A549 (cell line): ENCODE measurements around the gene FBXL13. TPM values are rescaled to one million over a fixed set of nuclear protein-coding genes. Genes with fewer than 3 reads are reported as not detected.

Source experiments
- ATAC-seq, 2 experiments: fragments of 200-7000 bp in 1 of 2; fragments of >200 bp in 1 of 2; cut with Nextera tagmentation in 1 of 2; cut with Tn5 transposase in 1 of 2; 3 replicates each; pipeline versions ENCODE4 v1.8.0 to v1.9.1; 2018 to 2020; ENCODE audit warnings: mild to moderate bottlenecking in 1 of 2, moderate library complexity in 1 of 2
- CTCF ChIA-PET: fragments of 300-600 bp; sonication (Branson Sonifier 250); formaldehyde crosslinking; extraction: SDS; loops from one replicate; lab custom pipeline; 2021; ENCODE audit warnings: antibody characterized with exemption, inconsistent platforms; lab: Yijun Ruan, JAX
- POLR2A ChIA-PET: fragments of 350-600 bp; formaldehyde crosslinking; extraction: SDS; loops from one replicate; lab custom pipeline; 2021; ENCODE audit warnings: antibody characterized with exemption, inconsistent platforms; lab: Yijun Ruan, JAX
- DNase-seq, 2 experiments: peaks; one replicate each; pipeline versions ENCODE4 v3.0.0 to v3.0.0-alpha.2; 2011 to 2016; ENCODE audit warnings: low read depth in 1 of 2, low spot score in 1 of 2
- FAIRE-seq: peaks from 2 replicates; lab custom pipeline; 2011; peaks lifted over from hg19 to GRCh38; lab: Jason Lieb, UNC
- H3K27ac ChIP-seq, 2 experiments: fragments of >200 bp; sonication (Bioruptor Twin); formaldehyde crosslinking; 3 replicates each; pipeline ENCODE4 v1.5.1; 2016 to 2017
- H3K4me1 ChIP-seq: fragments of >200 bp; sonication (Bioruptor Twin); formaldehyde crosslinking; 3 replicates; pipeline ENCODE4 v1.6.1; 2016
- H3K4me2 ChIP-seq: fragments of >200 bp; sonication (Bioruptor Twin); formaldehyde crosslinking; 3 replicates; pipeline ENCODE4 v1.6.1; 2016
- H3K4me3 ChIP-seq: fragments of >200 bp; sonication (Bioruptor Twin); formaldehyde crosslinking; 3 replicates; pipeline ENCODE4 v1.5.1; 2016
- H3K9me3 ChIP-seq: fragments of >200 bp; sonication (Bioruptor Twin); formaldehyde crosslinking; 3 replicates; pipeline ENCODE4 v1.6.1; 2016
- ATOH8 ChIP-seq: fragments of 250-450 bp; sonication (Bioruptor Pico); IDR thresholded peaks from 2 replicates; pipeline ENCODE4 v1.5.0; 2020; ENCODE audit warnings: low read depth, mild to moderate bottlenecking, moderate library complexity
- BHLHE40 ChIP-seq: IDR thresholded peaks from 2 replicates; pipeline ENCODE4 v1.6.1; 2012; ENCODE audit warnings: low read depth, low read length, inconsistent platforms
- CBX8 ChIP-seq: fragments of 200-600 bp; sonication (generic); IDR thresholded peaks from 2 replicates; pipeline ENCODE4 v1.6.1; 2016
- CHD4 ChIP-seq: fragments of 200-600 bp; sonication (generic); IDR thresholded peaks from 2 replicates; pipeline ENCODE4 v1.6.1; 2016; ENCODE audit warnings: antibody characterized with exemption, mild to moderate bottlenecking, borderline replicate concordance
- ELK1 ChIP-seq: fragments of 150-350 bp; IDR thresholded peaks from 2 replicates; pipeline ENCODE4 v1.6.1; 2014; ENCODE audit warnings: low read depth, mild to moderate bottlenecking, low read length
- EP300 ChIP-seq, 2 experiments: fragments of >200 bp; sonication (Bioruptor Twin); formaldehyde crosslinking; IDR thresholded peaks; 2 replicates in 1 of 2; 3 replicates in 1 of 2; pipeline ENCODE4 v1.6.1; 2016 to 2017
- GATA3 ChIP-seq: IDR thresholded peaks from 2 replicates; pipeline ENCODE4 v1.6.1; 2012; ENCODE audit warnings: borderline replicate concordance
- HES2 ChIP-seq: fragments of >200 bp; sonication (Bioruptor Twin); formaldehyde crosslinking; IDR thresholded peaks from 2 replicates; pipeline ENCODE4 v1.6.1; 2016
- HMGXB4 ChIP-seq: fragments of 250-450 bp; sonication (Bioruptor Pico); IDR thresholded peaks from 2 replicates; pipeline ENCODE4 v1.5.0; 2021; ENCODE audit warnings: mild to moderate bottlenecking, moderate library complexity, borderline replicate concordance
- JUN ChIP-seq, 2 experiments: fragments of >200 bp; sonication (Bioruptor Twin); formaldehyde crosslinking; IDR thresholded peaks; 2 replicates in 1 of 2; 3 replicates in 1 of 2; pipeline ENCODE4 v1.6.1; 2016 to 2017
- MAZ ChIP-seq: fragments of 150-350 bp; IDR thresholded peaks from 2 replicates; pipeline ENCODE4 v1.6.1; 2014; ENCODE audit warnings: antibody characterized with exemption, low read depth, low read length, borderline replicate concordance
- MYC ChIP-seq: IDR thresholded peaks from 2 replicates; pipeline ENCODE4 v1.6.1; 2012; ENCODE audit warnings: mild to moderate bottlenecking, inconsistent platforms, low read length, improper control_type of control experiment, borderline replicate concordance
- PHF8 ChIP-seq: fragments of 200-600 bp; sonication (generic); IDR thresholded peaks from 2 replicates; pipeline ENCODE4 v1.6.1; 2016; ENCODE audit warnings: low read depth, mild to moderate bottlenecking, antibody characterized with exemption, moderate library complexity, borderline replicate concordance
- RAD21 ChIP-seq, 2 experiments: fragments of >200 bp in 1 of 2; sonication (Bioruptor Twin) in 1 of 2; formaldehyde crosslinking in 1 of 2; IDR thresholded peaks in 1 of 2; conservative IDR thresholded peaks in 1 of 2; 2 replicates in 1 of 2; 3 replicates in 1 of 2; pipeline ENCODE4 v1.6.1; 2012 to 2018; ENCODE audit warnings: inconsistent platforms in 1 of 2
- RARB ChIP-seq: fragments of 250-450 bp; sonication (Bioruptor Pico); IDR thresholded peaks from 2 replicates; pipeline ENCODE4 v1.8.0; 2021; ENCODE audit warnings: mild to moderate bottlenecking, moderate library complexity
- RFX5 ChIP-seq: fragments of 450-650 bp; IDR thresholded peaks from 2 replicates; pipeline ENCODE4 v1.7.1; 2014; ENCODE audit warnings: antibody characterized with exemption, mild to moderate bottlenecking, moderate library complexity
- SMC3 ChIP-seq: fragments of >200 bp; sonication (Bioruptor Twin); formaldehyde crosslinking; IDR thresholded peaks from 3 replicates; pipeline ENCODE4 v1.6.1; 2018; ENCODE audit warnings: inconsistent platforms
- TFCP2L1 ChIP-seq: fragments of 250-450 bp; sonication (Bioruptor Pico); IDR thresholded peaks from 2 replicates; pipeline ENCODE4 v1.5.0; 2021; ENCODE audit warnings: mild to moderate bottlenecking
- ZC3H11A ChIP-seq: fragments of 450-650 bp; IDR thresholded peaks from 2 replicates; pipeline ENCODE4 v1.6.1; 2014; ENCODE audit warnings: antibody characterized with exemption, mild to moderate bottlenecking
- ZNF302 ChIP-seq: fragments of 250-450 bp; sonication (Bioruptor Pico); IDR thresholded peaks from 2 replicates; pipeline ENCODE4 v1.9.0; 2021; ENCODE audit warnings: inconsistent platforms, mild to moderate bottlenecking, moderate library complexity
- WGBS: methylation state at CpG from one replicate; pipeline ENCODE4 v1.1.6; 2017; ENCODE audit errors: missing lambda C conversion rate; 5-methylcytosine and 5-hydroxymethylcytosine counted together
- polyA plus RNA-seq, 4 experiments: library from polyadenylated mRNA; depleted of rRNA in 3 of 4; stranded (reverse); fragments of >200 nt; fragmentation: RNase III in 1 of 4; extraction: RNeasy Plus Mini Kit Qiagen cat#74134 plus additional on column Dnase treatment in 1 of 4; gene quantifications; 2 replicates in 3 of 4; 3 replicates in 1 of 4; pipeline ENCODE4 v1.2.3, GENCODE V29; 2011 to 2017
- TF ChIP-seq, protein P1 (sequence below): fragments of 450-650 bp; IDR thresholded peaks from 2 replicates; pipeline ENCODE4 v1.6.1; 2014; ENCODE audit warnings: antibody characterized with exemption

Gene FBXL13
- polyA plus RNA-seq, 2 of the 4 experiments (the other 2 are of a cell fraction) = 0.45 to 0.70 TPM

- FAIRE-seq = no peak
- ChIA-PET POLR2A (no interaction called here), CTCF (interaction anchor here (1.9 kb wide), 1 partner anchor 227 kb away, joined by 6 read pairs; no protein-coding TSS in a partner anchor)
- H3K4me3 ChIP-seq = no peak overlapping the region
- no peak for ATAC-seq
- TF ChIP-seq PHF8 = no peak
- TF ChIP-seq RFX5 = no peak
- TF ChIP-seq CBX8 = no peak
- TF ChIP-seq JUN (IDR thresholded peaks at IDR 0.05) = no peak
- TF ChIP-seq TFCP2L1 (CRISPR knock-in tag) = no peak
- TF ChIP-seq BHLHE40 = no peak
- TF ChIP-seq MAZ = no peak
- TF ChIP-seq, protein P1, sequence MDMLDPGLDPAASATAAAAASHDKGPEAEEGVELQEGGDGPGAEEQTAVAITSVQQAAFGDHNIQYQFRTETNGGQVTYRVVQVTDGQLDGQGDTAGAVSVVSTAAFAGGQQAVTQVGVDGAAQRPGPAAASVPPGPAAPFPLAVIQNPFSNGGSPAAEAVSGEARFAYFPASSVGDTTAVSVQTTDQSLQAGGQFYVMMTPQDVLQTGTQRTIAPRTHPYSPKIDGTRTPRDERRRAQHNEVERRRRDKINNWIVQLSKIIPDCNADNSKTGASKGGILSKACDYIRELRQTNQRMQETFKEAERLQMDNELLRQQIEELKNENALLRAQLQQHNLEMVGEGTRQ = no peak
- TF ChIP-seq SMC3 = no peak
- H3K27ac ChIP-seq = 0 out of 6 replicates have a peak overlapping the region, but pooled peaks of 1 of the 2 experiments have one; percentile 44
- H3K4me1 ChIP-seq = peaks cover 28% of the 10 kb centered on the region
- no peak for DNase-seq
- 89% methylated on average over 1 of the region's 1 CpG for WGBS
- no peaks in the 10 kb centered on the region for H3K9me3 ChIP-seq
- H3K4me2 ChIP-seq = peak overlapping the region; percentile 46
Observed at GRCh38 chr7:102834466-102834865, 240.1 kb downstream of the FBXL13 start.

DNA sequence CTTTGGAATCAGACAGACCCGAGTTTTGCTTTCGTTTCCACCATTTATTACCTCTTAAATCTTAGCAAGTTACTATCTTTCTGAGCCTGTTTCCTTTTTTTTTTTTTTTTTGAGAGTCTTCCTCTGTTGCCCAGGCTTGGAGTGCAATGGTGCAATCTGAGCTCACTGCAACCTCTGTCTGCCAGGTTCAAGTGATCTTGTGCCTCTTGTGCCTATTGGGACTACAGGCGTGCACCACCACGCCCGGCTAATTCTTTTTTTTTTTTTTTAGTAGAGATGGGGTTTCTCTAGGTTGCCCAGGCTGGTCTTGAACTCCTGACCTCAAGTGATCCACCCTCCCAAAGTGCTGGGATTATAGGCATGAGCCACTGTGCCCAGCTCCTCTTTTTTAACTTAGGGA is 241.3 kb downstream of the FBXL13 start:
- no peak for DNase-seq
- 95% methylated on average over 5 of the region's 5 CpGs for WGBS
- ChIA-PET POLR2A (no interaction called here), CTCF (interaction anchor here (1.2 to 1.7 kb wide), 2 partner anchors 48 to 229 kb away, joined by 3 to 5 read pairs; no protein-coding TSS in a partner anchor)
- H3K4me2 ChIP-seq = no peak overlapping the region
- no peak overlapping the region for H3K27ac ChIP-seq
- no peak for TF ChIP-seq EP300 (IDR thresholded peaks at IDR 0.05)
- TF ChIP-seq MAZ = no peak
- peaks cover 28% of the 10 kb centered on the region for H3K4me1 ChIP-seq
- no peak for FAIRE-seq
- no peaks in the 10 kb centered on the region for H3K9me3 ChIP-seq
- no peak for ATAC-seq
- H3K4me3 ChIP-seq = no peak overlapping the region

DNA sequence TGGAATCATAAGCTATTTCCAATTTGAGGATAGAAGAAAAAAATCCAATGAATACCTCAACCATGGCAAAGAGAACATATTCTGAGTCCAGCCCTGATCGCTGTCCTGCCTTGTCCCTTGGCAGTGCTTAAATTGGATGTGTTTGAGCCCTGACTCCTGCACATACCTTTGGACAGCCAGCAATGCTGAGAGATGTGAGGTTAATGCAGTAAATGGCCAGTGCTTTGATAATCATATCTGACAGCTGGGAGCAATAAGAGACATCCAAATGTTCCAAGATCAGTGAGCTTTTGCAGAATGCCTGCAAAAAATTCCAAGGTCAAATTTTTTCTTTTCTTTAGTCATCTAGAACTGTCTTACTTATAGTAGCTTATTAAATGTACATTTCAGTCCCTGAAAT is 241.9 kb downstream of the FBXL13 start:
- H3K9me3 ChIP-seq = no peaks in the 10 kb centered on the region
- H3K4me2 ChIP-seq = no peak overlapping the region
- peaks cover 28% of the 10 kb centered on the region for H3K4me1 ChIP-seq
- ATAC-seq (no peak), FAIRE-seq (no peak), DNase-seq (no peak)
- no peak overlapping the region for H3K4me3 ChIP-seq
- no peak overlapping the region for H3K27ac ChIP-seq
- CTCF ChIA-PET = interaction anchor here (1.7 kb wide), 1 partner anchor 229 kb away, joined by 5 read pairs; no protein-coding TSS in a partner anchor
- POLR2A ChIA-PET = no interaction called here
- 93% methylated on average over 1 of the region's 1 CpG for WGBS
- no peak for TF ChIP-seq TFCP2L1 (CRISPR knock-in tag)
- TF ChIP-seq RARB (CRISPR knock-in tag) = no peak
- TF ChIP-seq HES2 = no peak
- no peak for TF ChIP-seq GATA3
- no peak for TF ChIP-seq BHLHE40
- no peak for TF ChIP-seq ZC3H11A
- no peak for TF ChIP-seq ZNF302 (CRISPR knock-in tag)
- TF ChIP-seq CHD4 = no peak
- no peak for TF ChIP-seq MYC

- Histone ChIP-seq H3K9me3 (no peaks in the 10 kb centered on the region), H3K4me3 (no peak overlapping the region), H3K4me2 (no peak overlapping the region), H3K27ac (no peak overlapping the region), H3K4me1 (peaks cover 9% of the 10 kb centered on the region)
- ChIA-PET POLR2A (no interaction called here), CTCF (no interaction called here)
- ATAC-seq (no peak), FAIRE-seq (no peak), DNase-seq (no peak)
- TF ChIP-seq HMGXB4 (CRISPR knock-in tag) = no peak
- TF ChIP-seq RAD21 (conservative IDR thresholded peaks at IDR 0.05 in 1 of 2, IDR thresholded peaks at IDR 0.05 in 1 of 2) = no peak
- no peak for TF ChIP-seq BHLHE40
- no peak for TF ChIP-seq ELK1
- TF ChIP-seq CHD4 = no peak
- no peak for TF ChIP-seq RFX5
- TF ChIP-seq ATOH8 (CRISPR knock-in tag) = no peak
- TF ChIP-seq EP300 (IDR thresholded peaks at IDR 0.05) = no peak
- 97% methylated on average over 2 of the region's 2 CpGs for WGBS
Observed at GRCh38 chr7:102830197-102830596, 244.4 kb downstream of the FBXL13 start.
